Psoas muscle (tissue), 8 donors: ENCODE results near the gene FAM131A. TPM values are rescaled to one million over a fixed set of nuclear protein-coding genes. Genes with fewer than 3 reads are reported as not detected.
A peak's percentile ranks its signal among the peaks of the same experiment; 100 is the strongest.
"Not testable (repeated sequence)": the region's sequence is repeated elsewhere in the genome, so short reads cannot be mapped to it uniquely, and the experiment has no call there.

Experiments used
- ATAC-seq, 4 donors: fragments of 200-7000 bp; cut with Tn5 transposase; one replicate each; pipeline ENCODE4 v1.9.1; 2020; ENCODE audit warnings: moderate library complexity in 3 of 4, mild to moderate bottlenecking in 2 of 4
- DNase-seq, 2 donors: peaks; one replicate each; pipeline ENCODE4 v3.0.0-alpha.2; 2020
- H3K27ac ChIP-seq: fragments of 200-600 bp; one replicate; pipeline ENCODE4 v1.8.0; 2022
- H3K27me3 ChIP-seq, 3 donors: fragments of 200-600 bp in 1 of 3; one replicate each; pipeline versions ENCODE4 v1.6.1 to v1.8.0; 2013 to 2022; ENCODE audit warnings: low read length in 2 of 3, mild to moderate bottlenecking in 2 of 3, moderate library complexity in 1 of 3; ENCODE audit not compliant: insufficient read depth in 3 of 3
- H3K36me3 ChIP-seq, 2 donors: fragments of 200-600 bp in 1 of 2; one replicate each; pipeline versions ENCODE4 v1.6.1 to v1.8.0; 2013 to 2022; ENCODE audit warnings: low read depth in 1 of 2, mild to moderate bottlenecking in 1 of 2, moderate library complexity in 1 of 2; ENCODE audit not compliant: insufficient read depth in 1 of 2
- H3K4me1 ChIP-seq: fragments of 200-600 bp; one replicate; pipeline ENCODE4 v1.8.0; 2022
- H3K4me3 ChIP-seq: fragments of 200-600 bp; one replicate; pipeline ENCODE4 v1.8.0; 2022; ENCODE audit warnings: mild to moderate bottlenecking
- H3K9me3 ChIP-seq: fragments of 200-600 bp; one replicate; pipeline ENCODE4 v1.8.0; 2022
- CTCF ChIP-seq: fragments of 200-600 bp; IDR thresholded peaks from one replicate; pipeline ENCODE4 v1.8.0; 2022; ENCODE audit warnings: antibody characterized with exemption
- WGBS, 3 donors: extraction: QIAGEN DNeasy Blood & Tissue Kit; methylation state at CpG; one replicate each; pipeline versions ENCODE4 v1.1.6 to v1.1.7; 2013; 5-methylcytosine and 5-hydroxymethylcytosine counted together
- intact Hi-C, 2 donors: fragments of 100-400 bp; cut with DNase I; formaldehyde crosslinking; loops; one replicate each; pipeline versions ENCODE4 v1.11.0 to v1.14.2; 2022
- polyA plus RNA-seq, 3 donors: library from polyadenylated mRNA; stranded (reverse); fragments of 200-250 nt; gene quantifications; one replicate each; pipeline ENCODE4 v1.2.3, GENCODE V29; 2013
- total RNA-seq, 4 donors: library from RNA; stranded (reverse); fragmentation: NEBNext Ultra II Directional in 2 of 4; extraction: Animal tissue kit (Norgen Biotek cat#: 25700) in 2 of 4; gene quantifications; one replicate each; pipeline versions ENCODE4 v1.2.1 to v1.2.4, GENCODE V29; 2021 to 2023
- donor health status: healthy with polysubstance abuse.
- donor health status: DM: no; HTN: no; CAD: no; lungs with moderate emphysema.
- donor health status: Bipolar disorder and iron deficiency.
- donor health status: healthy.
- donor health status: DM: yes; HTN: yes; CAD: no.
- donor health status: DM: no; HTN: no; CAD: no.
- donor health status: DM: no; HTN: no; CAD: no.
- donor health status: DM: yes; HTN: yes; CAD: no.

Gene FAM131A
- total and polyA plus RNA-seq, 7 donors = 12.6 to 26.8 (median 13.9) TPM

DNA sequence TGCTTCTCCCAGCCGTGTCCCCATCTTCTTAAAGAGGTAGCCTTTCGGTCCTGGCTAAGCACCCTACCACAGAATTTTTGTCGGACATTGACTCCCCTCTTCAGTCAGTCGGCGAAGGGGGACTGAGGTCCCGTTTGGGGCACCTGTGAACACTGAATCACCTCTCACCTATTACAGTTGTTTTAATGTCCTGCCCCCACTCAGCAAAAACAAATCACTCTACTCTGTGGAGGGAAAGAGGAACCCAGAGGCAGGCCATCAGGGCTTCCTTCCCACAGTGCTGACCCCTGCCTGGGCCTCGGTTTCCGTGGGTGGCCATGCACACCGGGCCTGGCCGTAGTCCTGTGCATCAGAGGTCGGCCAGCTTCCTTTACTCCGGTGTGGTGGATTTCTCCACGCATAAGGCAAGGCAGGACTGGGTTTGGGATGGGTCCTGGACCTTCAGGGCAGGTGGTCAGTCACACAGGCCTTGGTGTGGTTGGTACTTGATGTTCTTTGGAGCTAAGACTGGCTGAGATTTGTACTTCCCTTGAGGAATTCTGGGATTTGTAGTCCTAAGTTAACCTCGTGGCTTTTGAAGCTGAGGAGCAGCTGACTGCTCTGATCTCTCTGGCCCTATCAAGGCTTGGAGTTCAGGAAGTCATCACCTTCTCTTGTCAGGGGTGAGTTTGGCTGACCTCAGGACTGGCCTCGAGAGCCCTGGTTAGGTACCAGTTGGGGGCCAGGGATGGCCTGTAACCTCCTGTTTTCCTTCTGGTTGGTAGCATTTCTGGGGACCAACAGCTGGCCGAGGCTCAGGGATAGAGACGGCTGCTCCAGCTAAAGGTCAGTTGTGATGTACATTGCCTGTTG, 627 bp upstream of the FAM131A start:
- H3K36me3 ChIP-seq = peaks cover 0 to 39% of the 10 kb centered on the region in 2 donors
- DNase-seq (peak in 1 of 2 donors; percentile 62), ATAC-seq (peak; percentile 38 to 71 (median 52))
- no peaks in the 10 kb centered on the region for H3K9me3 ChIP-seq
- TF ChIP-seq CTCF = no peak
- H3K4me1 ChIP-seq = peaks cover 57% of the 10 kb centered on the region
- H3K27me3 ChIP-seq = no peaks in the 10 kb centered on the region
- intact Hi-C loops = no loop called here
- WGBS, 3 donors = 4 to 8% (median 5%) methylated on average over 17 of the region's 17 CpGs
- H3K4me3 ChIP-seq = peak overlapping the region; percentile 79
- H3K27ac ChIP-seq = peak overlapping the region; percentile 90

DNA sequence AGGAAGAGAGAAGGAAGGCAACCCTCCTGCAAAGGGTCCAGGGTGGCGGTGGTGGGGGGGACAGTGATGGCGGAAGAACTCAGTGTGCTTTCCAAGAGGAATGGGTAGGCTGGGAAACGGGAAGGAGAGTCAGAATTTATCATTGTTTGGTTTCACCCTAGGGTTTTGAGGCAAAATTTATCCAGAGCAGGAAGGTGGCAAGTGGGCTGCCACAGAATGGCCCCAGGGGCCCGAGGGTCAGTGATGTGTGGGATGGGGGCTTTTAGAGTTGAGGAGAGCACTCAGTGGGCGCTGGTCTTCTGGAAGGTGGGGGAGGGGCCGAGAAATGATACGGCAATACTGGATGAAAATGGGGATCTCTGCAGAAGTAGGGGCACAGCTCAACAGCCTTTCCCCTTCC, 581 bp downstream of the FAM131A start:
- WGBS, 3 donors = 63 to 75% (median 70%) methylated on average over 6 to 7 of the region's 7 CpGs

DNA sequence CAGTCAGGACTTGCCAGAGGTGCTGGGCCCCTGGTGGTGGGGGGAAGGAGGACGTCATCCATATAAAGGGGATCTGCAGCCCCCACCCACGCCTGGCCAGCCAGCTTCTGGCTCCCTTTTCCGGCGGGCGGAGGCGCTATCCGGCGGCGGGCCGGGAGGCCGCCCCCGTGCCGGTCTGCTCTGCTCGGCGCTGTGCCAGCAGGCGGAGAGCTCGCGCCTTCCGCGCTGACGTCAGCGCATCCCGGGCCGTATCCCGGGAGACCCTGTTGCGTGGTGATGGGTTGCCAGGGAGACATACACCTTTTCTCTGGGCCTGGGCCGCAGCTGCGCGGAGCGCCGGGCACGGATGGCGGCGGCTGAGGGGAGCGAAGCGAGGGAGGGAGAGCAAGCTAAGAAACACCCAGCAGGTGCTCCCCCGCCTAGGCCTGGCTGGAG, 1.1 kb downstream of the FAM131A start:
- Histone ChIP-seq H3K4me3 (peak overlapping the region; percentile 79), H3K9me3 (no peaks in the 10 kb centered on the region), H3K27me3 (no peaks in the 10 kb centered on the region), H3K4me1 (peaks cover 42% of the 10 kb centered on the region), H3K27ac (peak overlapping the region; percentile 90), H3K36me3 (peaks cover 0 to 37% of the 10 kb centered on the region in 2 donors)
- 9 to 29% (median 22%) methylated on average over 26 to 37 of the region's 37 CpGs for WGBS, 3 donors
- intact Hi-C loops = no loop called here
- DNase-seq = peak; percentile 85 to 88
- ATAC-seq = peak in 1 of 4 donors; percentile 4
- no peak for TF ChIP-seq CTCF

More for the DNA sequence above, 581 bp downstream of the FAM131A start:
- peaks cover 48% of the 10 kb centered on the region for H3K4me1 ChIP-seq
- DNase-seq (no peak), ATAC-seq (no peak)
- H3K27me3 ChIP-seq = no peaks in the 10 kb centered on the region
- intact Hi-C loops = no loop called here
- peak overlapping the region; percentile 79 for H3K4me3 ChIP-seq
- H3K9me3 ChIP-seq = no peaks in the 10 kb centered on the region
- TF ChIP-seq CTCF = no peak
- H3K27ac ChIP-seq = peak overlapping the region; percentile 90
- H3K36me3 ChIP-seq = peaks cover 0 to 39% of the 10 kb centered on the region in 2 donors

DNA sequence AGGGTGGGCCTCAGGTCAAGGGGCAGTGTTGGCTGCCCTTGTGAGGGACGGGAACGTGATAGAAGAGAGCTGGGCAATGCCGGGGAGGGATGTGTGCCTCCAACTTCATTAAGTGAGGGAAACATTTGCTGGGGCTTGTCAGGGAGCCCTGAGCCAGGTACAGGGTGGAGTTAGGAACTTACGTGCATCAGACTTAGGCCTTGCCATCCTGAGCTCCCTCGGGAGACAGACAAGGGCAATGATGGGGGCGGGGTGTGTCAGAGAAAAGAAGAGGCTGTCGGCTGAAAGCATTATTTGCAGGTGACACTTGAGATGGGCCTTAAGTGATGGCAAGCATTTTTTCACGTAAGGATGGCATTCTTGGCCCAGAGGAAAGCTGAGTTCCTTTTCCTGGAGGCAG, 1.6 kb downstream of the FAM131A start:
- no peak for ATAC-seq
- intact Hi-C loops = no loop called here
- TF ChIP-seq CTCF = no peak
- peak overlapping the region; percentile 90 for H3K27ac ChIP-seq
- peaks cover 38% of the 10 kb centered on the region for H3K4me1 ChIP-seq
- no peak for DNase-seq
- 39 to 50% (median 50%) methylated on average over 8 of the region's 8 CpGs for WGBS, 3 donors
- H3K36me3 ChIP-seq = peaks cover 2 to 37% of the 10 kb centered on the region in 2 donors
- H3K9me3 ChIP-seq = no peaks in the 10 kb centered on the region
- no peaks in the 10 kb centered on the region for H3K27me3 ChIP-seq
- peak overlapping the region; percentile 79 for H3K4me3 ChIP-seq

DNA sequence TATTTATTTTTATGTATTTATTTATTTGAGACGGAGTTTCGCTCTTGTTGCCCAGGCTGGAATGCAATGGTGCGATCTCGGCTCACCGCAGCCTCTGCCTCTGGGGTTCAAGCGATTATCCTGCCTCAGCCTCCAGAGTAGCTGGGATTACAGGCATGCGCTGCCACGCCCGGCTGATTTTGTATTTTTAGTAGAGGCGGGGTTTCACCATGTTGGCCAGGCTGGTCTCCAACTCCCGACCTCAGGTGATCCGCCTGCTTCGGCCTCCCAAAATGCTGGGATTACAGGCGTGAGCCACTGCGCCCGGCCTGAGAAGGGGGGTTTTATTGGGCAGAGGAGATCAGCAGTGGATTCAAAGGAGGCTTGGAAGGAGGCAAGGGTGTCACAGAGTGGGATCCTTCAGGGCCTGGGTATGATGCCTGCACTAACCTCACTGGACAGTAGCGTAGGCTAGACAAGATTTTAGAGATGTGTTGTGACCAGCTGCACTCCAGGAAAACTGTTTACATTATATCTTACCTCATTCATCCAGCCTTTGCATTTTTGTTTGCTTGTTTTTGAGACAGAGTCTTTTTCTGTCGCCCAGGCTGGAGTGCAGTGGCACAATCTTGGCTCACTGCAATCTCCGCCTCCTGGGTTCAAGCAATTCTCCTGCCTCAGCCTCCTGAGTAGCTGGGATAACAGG, 2.2 kb downstream of the FAM131A start:
- intact Hi-C loops = loop anchor here in 1 of 2 donors (5.0 kb wide), 1 partner anchor 37 kb away; no protein-coding TSS in a partner anchor
- peaks cover 38% of the 10 kb centered on the region for H3K4me1 ChIP-seq
- ATAC-seq, H3K27ac ChIP-seq, H3K9me3 ChIP-seq, H3K4me3 ChIP-seq, H3K27me3 ChIP-seq: not testable (repeated sequence)
- WGBS, 3 donors = 74 to 84% (median 81%) methylated on average over 19 of the region's 19 CpGs
- DNase-seq = peak in 1 of 2 donors; percentile 33
- peaks cover 2 to 37% of the 10 kb centered on the region in 2 donors for H3K36me3 ChIP-seq
